ENCODE results near the gene TMPRSS6.

Gene TMPRSS6

DNA sequence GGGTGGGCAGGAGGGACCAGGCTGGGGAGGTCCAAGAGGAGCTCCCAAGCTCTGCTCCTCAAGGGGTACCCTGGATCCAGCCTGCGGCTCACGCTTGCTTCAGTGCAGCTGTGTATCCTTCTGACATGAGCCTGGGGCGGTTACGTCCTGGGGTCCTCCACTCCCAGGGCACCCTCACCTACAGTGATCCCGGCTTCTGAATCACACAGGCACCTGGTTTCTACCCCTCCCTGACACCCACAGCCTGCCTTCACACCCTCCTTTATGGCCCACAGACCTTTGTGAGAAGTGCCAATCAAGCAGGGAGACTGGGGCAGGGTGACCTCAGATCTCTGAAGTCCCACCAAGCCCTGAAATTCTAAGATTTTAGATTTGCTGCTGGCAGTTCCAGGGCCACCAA is 88.5 kb downstream of the TMPRSS6 start:
- H3K27ac ChIP-seq (ENCODE audit: low read depth, low read length) = no peak overlapping the region
- TF ChIP-seq CTCF (IDR thresholded peaks at IDR 0.05; ENCODE audit: insufficient read depth, low read length, poor library complexity, severe bottlenecking) (no peak), EZH2phosphoT487 (conservative IDR thresholded peaks at IDR 0.05; ENCODE audit: low read length) (no peak)
- H3K27me3 ChIP-seq (ENCODE audit: low read length) = no peaks in the 10 kb centered on the region
- H3K9me3 ChIP-seq (ENCODE audit: insufficient read depth, low read length) = no peaks in the 10 kb centered on the region
- no peaks in the 10 kb centered on the region for H3K36me3 ChIP-seq (ENCODE audit: low read length)
- no peak overlapping the region for H3K9ac ChIP-seq (ENCODE audit: low read length)
- H3K4me2 ChIP-seq (ENCODE audit: low read depth, low read length, poor library complexity, severe bottlenecking) = no peak overlapping the region
- H3K4me3 ChIP-seq (ENCODE audit: insufficient read depth, low read length, poor library complexity, severe bottlenecking) = no peak overlapping the region
- no peaks in the 10 kb centered on the region for H3K79me2 ChIP-seq (ENCODE audit: insufficient read depth, low read length)
- no peaks in the 10 kb centered on the region for H3K9me2 ChIP-seq (replicated peaks; ENCODE audit: insufficient read depth, low read length)
- no peaks in the 10 kb centered on the region for H4K20me1 ChIP-seq (ENCODE audit: low read depth, low read length)
- H3F3A ChIP-seq (ENCODE audit: insufficient read depth) = no peaks in the 10 kb centered on the region
- no peak overlapping the region for H2AFZ ChIP-seq (ENCODE audit: low read depth, low read length, severe bottlenecking)

GRCh38 chr22:37020192-37020479 is 89.4 kb downstream of the TMPRSS6 start:
- no peaks in the 10 kb centered on the region for H3F3A ChIP-seq (ENCODE audit: insufficient read depth)
- H3K4me2 ChIP-seq (ENCODE audit: low read depth, low read length, poor library complexity, severe bottlenecking) = peak overlapping the region; percentile 58
- H3K9me2 ChIP-seq (replicated peaks; ENCODE audit: insufficient read depth, low read length) = no peaks in the 10 kb centered on the region
- peak overlapping the region; percentile 83 for H3K9ac ChIP-seq (ENCODE audit: low read length)
- no peaks in the 10 kb centered on the region for H3K36me3 ChIP-seq (ENCODE audit: low read length)
- TF ChIP-seq CTCF (IDR thresholded peaks at IDR 0.05; ENCODE audit: insufficient read depth, low read length, poor library complexity, severe bottlenecking) (no peak), EZH2phosphoT487 (conservative IDR thresholded peaks at IDR 0.05; ENCODE audit: low read length) (no peak)
- no peaks in the 10 kb centered on the region for H4K20me1 ChIP-seq (ENCODE audit: low read depth, low read length)
- peak overlapping the region; percentile 97 for H2AFZ ChIP-seq (ENCODE audit: low read depth, low read length, severe bottlenecking)
- H3K4me3 ChIP-seq (ENCODE audit: insufficient read depth, low read length, poor library complexity, severe bottlenecking) = peak overlapping the region; percentile 91
- H3K79me2 ChIP-seq (ENCODE audit: insufficient read depth, low read length) = no peaks in the 10 kb centered on the region
- H3K27me3 ChIP-seq (ENCODE audit: low read length) = no peaks in the 10 kb centered on the region
- no peak overlapping the region for H3K27ac ChIP-seq (ENCODE audit: low read depth, low read length)
- no peaks in the 10 kb centered on the region for H3K9me3 ChIP-seq (ENCODE audit: insufficient read depth, low read length)

DNA sequence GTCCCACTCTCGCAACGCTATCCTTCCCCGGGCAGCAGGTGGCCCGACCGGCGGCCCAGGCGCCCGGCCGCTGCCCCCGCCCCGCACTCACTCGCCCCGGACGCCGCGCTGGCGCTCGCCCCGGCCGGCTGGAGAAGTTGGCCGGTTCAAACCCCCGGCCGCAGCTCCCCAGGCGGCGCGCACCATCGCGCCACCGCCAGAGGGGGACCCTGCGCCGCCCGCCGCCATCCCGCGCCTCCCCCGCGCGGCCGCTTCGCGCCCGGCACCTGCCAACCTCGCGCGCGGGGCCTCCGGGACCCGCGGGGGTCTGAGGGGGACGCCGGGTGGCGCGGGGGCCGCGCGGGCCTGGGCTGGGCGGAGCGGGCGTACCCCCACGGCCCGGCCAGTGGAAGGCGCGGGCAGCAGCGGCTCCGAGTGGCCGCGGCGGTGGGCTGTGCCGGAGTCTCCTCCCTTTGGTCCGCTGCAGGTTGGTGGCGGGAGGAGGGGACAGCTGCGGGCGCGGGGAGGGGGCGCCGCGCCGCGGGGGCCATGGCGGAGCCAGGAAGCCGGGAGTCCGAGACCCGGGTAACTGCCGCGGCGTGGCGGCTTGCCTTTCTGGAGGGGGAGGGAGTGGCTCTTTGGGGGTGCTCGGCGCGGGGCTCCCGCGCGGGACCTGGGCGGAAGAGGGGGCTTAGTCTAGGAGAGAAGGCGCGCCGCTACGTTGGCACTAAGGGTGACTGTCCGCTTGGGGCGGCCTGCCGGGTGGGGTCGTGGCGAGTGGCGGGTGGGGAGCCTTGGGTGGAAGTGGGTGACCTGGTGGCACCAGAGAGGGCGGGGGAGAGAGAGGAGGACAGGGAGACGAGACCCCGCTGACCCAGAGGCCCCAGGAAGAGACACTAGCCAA is 90.0 kb downstream of the TMPRSS6 start, which contains the start of the genes MPST and TST:
MPST (plus strand) TSS at position 434 of the 883 bp plus-strand sequence; CDS start at position 529, 95 bp downstream.
TST (minus strand) TSS at position 139 of the 883 bp plus-strand sequence. CDS start 715 bp downstream, outside the sequence.
- Histone ChIP-seq H4K20me1 (ENCODE audit: low read depth, low read length) (no peaks in the 10 kb centered on the region), H3K36me3 (ENCODE audit: low read length) (no peaks in the 10 kb centered on the region), H3K27ac (ENCODE audit: low read depth, low read length) (no peak within 1 kb of the TSS), H3F3A (ENCODE audit: insufficient read depth) (no peaks in the 10 kb centered on the region), H2AFZ (ENCODE audit: low read depth, low read length, severe bottlenecking) (peak within 1 kb of the TSS; percentile 97), H3K9ac (ENCODE audit: low read length) (peak within 1 kb of the TSS; percentile 83), H3K79me2 (ENCODE audit: insufficient read depth, low read length) (no peaks in the 10 kb centered on the region), H3K27me3 (ENCODE audit: low read length) (no peaks in the 10 kb centered on the region), H3K4me3 (ENCODE audit: insufficient read depth, low read length, poor library complexity, severe bottlenecking) (peak within 1 kb of the TSS; percentile 91), H3K9me3 (ENCODE audit: insufficient read depth, low read length) (no peaks in the 10 kb centered on the region), H3K4me2 (ENCODE audit: low read depth, low read length, poor library complexity, severe bottlenecking) (peak within 1 kb of the TSS; percentile 58), H3K9me2 (replicated peaks; ENCODE audit: insufficient read depth, low read length) (no peaks in the 10 kb centered on the region)
- TF ChIP-seq CTCF (IDR thresholded peaks at IDR 0.05; ENCODE audit: insufficient read depth, low read length, poor library complexity, severe bottlenecking) (no peak), EZH2phosphoT487 (conservative IDR thresholded peaks at IDR 0.05; ENCODE audit: low read length) (no peak)

Measured in SU-DHL-6 (cell line).